ENCODE data around the gene REXO1. TPM values are rescaled to one million over a fixed set of nuclear protein-coding genes. Genes with fewer than 3 reads are reported as not detected.

REXO1 gene
- total and polyA plus RNA-seq, 2 of the 8 experiments (the other 6 are each of a cell fraction or from before 2014, with no cell fraction given), result 42.4 to 44.3 TPM

DNA sequence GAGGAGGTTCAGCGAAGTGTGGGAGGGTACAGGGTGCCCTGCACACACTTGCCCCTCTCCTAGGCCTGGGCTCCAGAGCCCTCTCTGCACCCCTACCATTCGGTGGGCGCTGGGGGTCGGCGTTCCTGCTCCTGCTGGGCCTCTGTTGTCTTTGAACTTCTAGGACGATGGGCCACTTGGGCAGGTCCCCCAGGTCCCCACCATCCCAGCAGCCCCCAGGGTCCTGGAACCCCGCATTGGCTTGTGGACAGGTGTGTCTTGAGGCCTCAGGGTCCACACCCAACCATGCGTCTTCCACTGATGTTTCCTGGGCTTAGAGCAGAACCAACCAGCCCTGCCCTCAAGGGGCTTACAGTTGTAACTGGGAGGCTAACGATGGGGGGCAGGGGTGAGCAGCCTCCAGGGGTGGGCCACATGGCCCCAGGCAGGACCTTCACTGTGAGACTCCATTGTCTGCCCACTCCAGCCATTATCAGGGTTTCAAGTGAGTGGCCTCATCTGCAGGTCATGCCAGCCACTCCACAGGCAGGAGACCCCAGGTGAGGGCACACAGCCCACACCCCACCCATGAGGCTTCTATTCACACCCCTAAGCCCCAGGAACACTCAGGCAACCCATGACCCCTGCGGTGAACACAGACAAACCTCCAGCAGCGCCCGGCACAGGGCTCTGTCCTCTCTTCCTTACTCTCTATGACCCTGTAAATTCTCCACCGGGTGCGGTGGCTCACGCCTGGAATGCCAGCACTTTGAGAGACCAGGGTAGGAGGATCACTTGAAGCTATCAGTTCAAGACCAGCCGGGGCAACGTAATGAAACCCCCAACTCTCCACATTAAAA, 17.1 kb upstream of the REXO1 start:
- Histone ChIP-seq H2BK20ac (ENCODE audit: low read length) (no peak overlapping the region), H4K8ac (ENCODE audit: extremely low read depth, insufficient read depth, low read length) (peak overlapping the region; percentile 95), H3K9ac (replicated peaks in 1 of 4; ENCODE audit: extremely low read depth in 1 of 4, low read depth in 3 of 4, low read length in 3 of 4) (peak overlapping the region in 2 of 4 experiments; percentile 76 to 77; a peak in 2 of 7 replicates), H3K23ac (ENCODE audit: insufficient read length) (no peak overlapping the region), H4K20me1 (replicated peaks in 1 of 2; ENCODE audit: control insufficient read depth in 1 of 2, insufficient read depth in 2 of 2, low read length in 2 of 2) (peaks cover 18 to 25% of the 10 kb centered on the region in 2 experiments), H3K56ac (replicated peaks; ENCODE audit: insufficient read length, low read depth, low read length) (peak overlapping the region; percentile 79), H3K23me2 (ENCODE audit: low read depth, low read length) (peaks cover 5% of the 10 kb centered on the region; the same call in 1 of the 2 replicates), H4K5ac (ENCODE audit: insufficient read length, low read depth, low read length) (peak overlapping the region; percentile 95), H2BK120ac (replicated peaks; ENCODE audit: low read depth, low read length) (no peak overlapping the region), H2BK5ac (ENCODE audit: low read depth, low read length) (peak overlapping the region; percentile 67; the same call in 1 of the 2 replicates), H3K4me2 (ENCODE audit: insufficient read depth in 1 of 2, low read depth in 2 of 2, low read length in 2 of 2) (peak overlapping the region; percentile 32 to 89; a peak in 3 of 4 replicates), H3K14ac (ENCODE audit: insufficient read length) (no peak overlapping the region), H3K79me1 (ENCODE audit: low read depth, low read length) (0 out of 2 replicates have a peak, but pooled peaks cover 2% of the 10 kb centered on the region), H3K27ac (ENCODE audit: low read depth, low read length) (no peak overlapping the region; the same call in 1 of the 2 replicates), H4K91ac (replicated peaks; ENCODE audit: insufficient read length, low read length) (peak overlapping the region; percentile 88), H2AFZ (ENCODE audit: low read length) (no peak overlapping the region), H2AK5ac (ENCODE audit: low read depth, low read length) (no peak overlapping the region), H3K27me3 (replicated peaks in 1 of 4; ENCODE audit: control insufficient read depth in 3 of 4, extremely low read depth in 1 of 4, insufficient read depth in 3 of 4, low read length in 3 of 4) (peaks cover 0 to 15% (median 6%) of the 10 kb centered on the region in 4 experiments; a peak in 5 of 7 replicates), H3K18ac (ENCODE audit: extremely low read depth, low read length) (peak overlapping the region; percentile 99), H3K36me3 (ENCODE audit: control insufficient read depth in 2 of 4, insufficient read depth in 4 of 4, low read length in 3 of 4) (no peaks in the 10 kb centered on the region), H3K79me2 (ENCODE audit: control insufficient read depth in 1 of 2, insufficient read depth in 2 of 2, low read length in 2 of 2) (peaks cover 17 to 22% of the 10 kb centered on the region in 2 experiments; a peak in 3 of 4 replicates), H3K4me3 (ENCODE audit: extremely low read depth in 1 of 4, insufficient read depth in 2 of 4, low read depth in 3 of 4, low read length in 4 of 4) (peak overlapping the region; percentile 6 to 96 (median 56); a peak in 6 of 8 replicates), H3K4ac (replicated peaks; ENCODE audit: insufficient read length, low read depth, low read length) (peak overlapping the region; percentile 69), H3K4me1 (replicated peaks in 1 of 4; ENCODE audit: control insufficient read depth in 3 of 4, insufficient read depth in 4 of 4, low read length in 3 of 4) (peaks cover 0 to 21% (median 13%) of the 10 kb centered on the region in 4 experiments; a peak in 4 of 7 replicates), H2BK12ac (ENCODE audit: low read depth, low read length) (peak overlapping the region; percentile 39; the same call in 1 of the 2 replicates), H2BK15ac (ENCODE audit: low read length) (no peak overlapping the region; the same call in 1 of the 2 replicates), H3K9me3 (ENCODE audit: insufficient read depth in 2 of 2, low read depth in 1 of 2, low read length in 1 of 2) (no peaks in the 10 kb centered on the region)
- POLR2A ChIA-PET (ENCODE audit: partially characterized antibody), result interaction anchor here (0.8 to 2.5 kb wide), 17 partner anchors 10 to 275 kb away, joined by 3 to 13 read pairs (median 5); partner anchors contain the start of genes ABHD17A, ADAT3, REXO1 and SCAMP4
- WGBS, 2 experiments (ENCODE audit: extremely low coverage in 1 of 2, insufficient coverage in 1 of 2, insufficient read length in 1 of 2, insufficient replicate concordance in 2 of 2, low coverage in 1 of 2, low lambda C conversion rate in 2 of 2, missing lambda C conversion rate in 1 of 2), result 88% methylated on average over 17 of the region's 17 CpGs; no CpG with 5 or more reads in 1 of the 2 experiments
- CTCF ChIA-PET (ENCODE audit: partially characterized antibody), result interaction anchor here (0.6 to 2.6 kb wide), 15 partner anchors 8 to 160 kb away, joined by 3 to 12 read pairs (median 4); no protein-coding TSS in a partner anchor
- TF ChIP-seq BACH1 (IDR thresholded peaks at IDR 0.05; ENCODE audit: low read length) (no peak), KDM1A (IDR thresholded peaks at IDR 0.05; ENCODE audit: borderline replicate concordance, low read length) (0 out of 2 replicates have a peak, but pooled peaks have one; percentile 5)
- DNase-seq (ENCODE audit: low read depth in 1 of 2, low spot score in 2 of 2), result no peak
- FAIRE-seq, result no peak

All from H1 (cell line).